ENCODE data around the gene ADARB2.
"Not testable (repeated sequence)": the region's sequence is repeated elsewhere in the genome, so short reads cannot be mapped to it uniquely, and the experiment has no call there.

Gene ADARB2

DNA sequence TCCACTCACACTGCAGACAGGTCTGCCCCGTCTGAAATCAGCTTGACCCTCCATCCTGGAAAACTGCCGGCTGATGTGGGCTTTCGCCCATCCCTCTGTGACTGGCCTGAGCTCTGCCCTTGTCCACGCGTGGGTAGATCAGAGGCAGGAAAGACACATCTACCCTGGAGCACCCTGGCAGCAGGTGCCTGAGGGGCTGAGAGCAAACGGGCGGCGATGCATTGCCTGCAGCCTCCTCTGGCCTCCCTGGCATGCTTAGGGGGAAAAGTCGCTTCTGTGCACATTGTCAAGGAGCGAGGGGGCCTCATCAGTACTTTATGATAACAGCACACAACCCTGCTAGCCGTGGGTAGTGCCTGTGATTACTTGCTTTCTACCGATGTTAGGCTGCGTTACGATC, 109.4 kb downstream of the ADARB2 start:
- no peak for TF ChIP-seq CTCF (IDR thresholded peaks at IDR 0.05; ENCODE audit: borderline replicate concordance, control extremely low read depth, extremely low read depth, insufficient read depth, missing control alignments)
- in situ Hi-C loops (cut with MboI; ENCODE audit: low sequenced_read_pairs, unreplicated experiment) = no loop called here
- DNase-seq (ENCODE audit: low spot score) = no peak

- in situ Hi-C loops (cut with MboI; ENCODE audit: low sequenced_read_pairs, unreplicated experiment) = no loop called here
- no peak for TF ChIP-seq CTCF (IDR thresholded peaks at IDR 0.05; ENCODE audit: borderline replicate concordance, control extremely low read depth, extremely low read depth, insufficient read depth, missing control alignments)
- DNase-seq (ENCODE audit: low spot score) = no peak
Measured at GRCh38 chr10:1626835-1627234, 110.5 kb downstream of the ADARB2 start.

DNA sequence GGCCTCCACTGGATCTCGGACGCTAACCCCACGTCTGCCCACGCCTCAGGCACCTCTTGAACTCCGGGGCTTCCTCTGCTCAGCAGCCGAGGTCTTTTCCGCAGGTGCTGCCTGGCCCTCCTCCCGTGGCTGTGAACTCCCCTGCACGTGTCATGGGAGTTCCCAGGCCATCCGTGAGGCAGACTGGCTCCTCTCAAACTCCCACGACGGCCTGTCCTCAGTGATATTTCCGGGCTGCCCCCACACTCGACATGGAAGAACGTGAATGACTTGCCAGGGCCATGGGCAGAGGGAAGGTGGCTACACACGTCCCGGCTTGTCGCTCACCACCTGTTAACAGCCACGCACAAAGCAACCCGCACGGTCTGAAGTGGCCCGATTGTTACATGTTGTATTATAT, 110.9 kb downstream of the ADARB2 start:
- no peak for TF ChIP-seq CTCF (IDR thresholded peaks at IDR 0.05; ENCODE audit: borderline replicate concordance, control extremely low read depth, extremely low read depth, insufficient read depth, missing control alignments)
- in situ Hi-C loops (cut with MboI; ENCODE audit: low sequenced_read_pairs, unreplicated experiment) = no loop called here

DNA sequence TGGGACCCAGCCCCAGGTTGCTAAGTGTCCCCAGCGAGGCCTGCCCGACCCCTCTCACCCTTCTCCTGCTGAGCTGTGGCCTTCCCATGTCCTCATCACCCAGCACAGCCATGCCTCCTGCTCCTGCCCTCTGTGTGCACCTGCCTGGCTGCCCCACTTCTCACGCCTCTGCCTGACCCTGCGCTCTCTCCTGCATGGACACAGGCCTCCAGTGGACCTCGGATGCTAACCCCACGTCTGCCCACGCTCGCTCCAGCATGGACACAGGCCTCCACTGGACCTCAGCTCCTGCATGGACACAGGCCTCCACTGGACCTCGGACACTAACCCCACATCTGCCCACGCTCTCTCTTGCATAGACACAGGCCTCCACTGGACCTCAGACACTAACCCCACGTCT, 111.6 kb downstream of the ADARB2 start:
- in situ Hi-C loops (cut with MboI; ENCODE audit: low sequenced_read_pairs, unreplicated experiment) = no loop called here
- no peak for TF ChIP-seq CTCF (IDR thresholded peaks at IDR 0.05; ENCODE audit: borderline replicate concordance, control extremely low read depth, extremely low read depth, insufficient read depth, missing control alignments)
- no peak for DNase-seq (ENCODE audit: low spot score)

More for the DNA sequence above, 110.9 kb downstream of the ADARB2 start:
- no peak for DNase-seq (ENCODE audit: low spot score)

GRCh38 chr10:1625079-1625478, 112.2 kb downstream of the ADARB2 start:
- no peak for TF ChIP-seq CTCF (IDR thresholded peaks at IDR 0.05; ENCODE audit: borderline replicate concordance, control extremely low read depth, extremely low read depth, insufficient read depth, missing control alignments)
- DNase-seq (ENCODE audit: low spot score) = no peak
- in situ Hi-C loops (cut with MboI; ENCODE audit: low sequenced_read_pairs, unreplicated experiment) = no loop called here

DNA sequence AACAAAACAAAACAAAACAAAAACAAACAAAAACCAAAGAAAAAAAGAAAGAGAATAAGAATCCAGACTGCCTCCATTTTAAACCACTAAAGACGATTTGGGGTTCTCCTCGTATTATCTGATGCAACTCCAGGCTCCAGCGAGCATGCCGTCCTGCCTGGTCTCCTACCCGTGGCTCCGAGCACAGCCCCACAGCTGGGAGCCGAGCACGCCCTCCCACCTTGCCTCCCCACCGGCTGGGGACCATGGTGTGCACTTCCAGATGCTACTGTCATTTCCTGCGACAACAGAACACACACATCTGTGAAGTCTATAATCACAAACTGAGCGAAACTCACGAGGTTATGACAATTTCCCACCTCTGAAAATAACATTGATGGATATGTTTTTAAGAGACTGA, 113.1 kb downstream of the ADARB2 start:
- no peak for DNase-seq (ENCODE audit: low spot score)
- no peak for TF ChIP-seq CTCF (IDR thresholded peaks at IDR 0.05; ENCODE audit: borderline replicate concordance, control extremely low read depth, extremely low read depth, insufficient read depth, missing control alignments)
- in situ Hi-C loops (cut with MboI; ENCODE audit: low sequenced_read_pairs, unreplicated experiment) = no loop called here

DNA sequence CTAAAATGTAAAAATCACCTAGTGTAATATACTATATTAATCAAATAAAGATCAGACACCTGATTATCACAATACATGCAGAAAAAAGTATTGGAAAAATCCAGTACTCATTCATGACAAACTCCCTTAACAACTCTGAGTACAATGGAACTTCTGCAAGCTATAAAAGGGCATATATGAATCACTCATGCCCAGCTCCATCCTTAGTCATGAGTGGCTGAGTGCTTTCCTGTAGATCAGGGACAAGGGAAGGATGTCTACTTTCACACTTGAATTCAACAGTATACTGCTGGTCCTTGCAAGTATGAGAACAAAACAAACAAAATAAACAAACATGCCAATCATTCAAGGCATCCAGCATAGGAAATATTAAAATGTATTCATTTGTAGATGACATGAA, 116.5 kb downstream of the ADARB2 start:
- in situ Hi-C loops (cut with MboI; ENCODE audit: low sequenced_read_pairs, unreplicated experiment) = no loop called here
- no peak for DNase-seq (ENCODE audit: low spot score)
- TF ChIP-seq CTCF (IDR thresholded peaks at IDR 0.05; ENCODE audit: borderline replicate concordance, control extremely low read depth, extremely low read depth, insufficient read depth, missing control alignments) = no peak

DNA sequence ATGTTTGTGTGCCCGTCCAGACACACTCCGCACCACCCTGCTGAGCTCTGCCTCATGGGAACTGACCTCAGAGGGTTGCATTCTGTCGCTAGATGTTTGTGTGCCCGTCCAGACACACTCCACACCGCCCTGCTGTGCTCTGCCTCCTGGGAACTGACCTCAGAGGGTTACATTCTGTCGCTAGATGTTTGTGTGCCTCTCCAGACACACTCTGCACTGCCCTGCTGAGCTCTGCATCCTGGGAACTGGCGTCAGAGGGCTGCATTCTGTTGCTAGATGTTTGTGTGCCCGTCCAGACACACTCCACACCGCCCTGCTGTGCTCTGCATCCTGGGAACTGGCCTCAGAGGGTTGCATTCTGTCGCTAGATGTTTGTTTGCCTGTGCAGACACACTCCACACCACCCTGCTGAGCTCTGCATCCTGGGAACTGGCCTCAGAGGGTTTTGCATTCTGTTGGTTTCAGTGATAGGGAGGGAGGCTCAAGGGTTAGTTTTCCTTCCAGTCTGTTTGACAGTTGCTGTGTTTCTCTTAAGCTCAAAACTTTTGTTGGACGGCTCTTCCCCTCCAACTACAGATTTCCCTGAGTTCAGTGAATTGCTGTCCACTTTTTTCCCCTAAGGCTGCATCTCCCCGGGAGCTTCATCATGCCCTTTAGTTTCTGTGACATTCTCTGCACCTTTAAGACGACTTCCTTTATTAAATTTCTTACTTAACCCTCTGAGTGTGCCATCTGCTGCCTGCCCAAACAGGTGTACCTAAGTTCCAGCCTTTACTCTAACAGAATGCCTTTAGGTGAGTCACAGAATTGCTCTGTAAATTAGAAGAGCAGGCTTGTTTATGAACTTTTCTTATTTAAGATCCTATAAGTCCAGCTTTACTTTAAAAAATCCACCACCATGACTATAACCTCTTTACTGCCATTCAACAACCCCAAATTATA, 119.7 kb downstream of the ADARB2 start:
- DNase-seq (ENCODE audit: low spot score); in situ Hi-C loops (cut with MboI; ENCODE audit: low sequenced_read_pairs, unreplicated experiment): not testable (repeated sequence)

- in situ Hi-C loops (cut with MboI; ENCODE audit: low sequenced_read_pairs, unreplicated experiment) = not testable (repeated sequence)
Measured at GRCh38 chr10:1616701-1617100, 120.6 kb downstream of the ADARB2 start.

More at GRCh38 chr10:1616701-1617100, 120.6 kb downstream of the ADARB2 start:
- not testable (repeated sequence) for DNase-seq (ENCODE audit: low spot score)

All from GM13976 (cell line).